H7 (cell line): ENCODE results near the gene RPL38. TPM values are rescaled to one million over a fixed set of nuclear protein-coding genes. Genes with fewer than 3 reads are reported as not detected.

ENCODE experiments used
- DNase-seq: peaks from one replicate; pipeline ENCODE4 v3.0.0; 2012
- H3K27me3 ChIP-seq: 2 replicates; pipeline ENCODE4 v1.6.0; 2011; ENCODE audit warnings: mild to moderate bottlenecking, low read length; ENCODE audit not compliant: control insufficient read depth, insufficient read depth
- H3K36me3 ChIP-seq: replicated peaks from 2 replicates; pipeline ENCODE4 v1.5.1; 2011; ENCODE audit warnings: low read length; ENCODE audit not compliant: control insufficient read depth, insufficient read depth
- H3K4me3 ChIP-seq: 2 replicates; pipeline ENCODE4 v1.5.1; 2011; ENCODE audit warnings: low read depth, mild to moderate bottlenecking, control low read depth, low read length, moderate library complexity; ENCODE audit not compliant: insufficient read depth
- total RNA-seq: library from RNA; depleted of rRNA; stranded (reverse); fragments of >200 nt; shearing (Covaris generic); gene quantifications from 2 replicates; pipeline ENCODE4 v1.2.3, GENCODE V29; 2014

The RPL38 gene
- total RNA-seq, 1 experiment from 2014 or later, result 1,534 TPM

- H3K27me3 ChIP-seq, result no peaks in the 10 kb centered on the region
- H3K4me3 ChIP-seq, result no peak overlapping the region
- DNase-seq, result no peak
- H3K36me3 ChIP-seq, result no peaks in the 10 kb centered on the region; the same call in 1 of the 2 replicates
These were observed 17.7 kb downstream of the RPL38 start for GRCh38 chr17:74220946-74221818.

DNA sequence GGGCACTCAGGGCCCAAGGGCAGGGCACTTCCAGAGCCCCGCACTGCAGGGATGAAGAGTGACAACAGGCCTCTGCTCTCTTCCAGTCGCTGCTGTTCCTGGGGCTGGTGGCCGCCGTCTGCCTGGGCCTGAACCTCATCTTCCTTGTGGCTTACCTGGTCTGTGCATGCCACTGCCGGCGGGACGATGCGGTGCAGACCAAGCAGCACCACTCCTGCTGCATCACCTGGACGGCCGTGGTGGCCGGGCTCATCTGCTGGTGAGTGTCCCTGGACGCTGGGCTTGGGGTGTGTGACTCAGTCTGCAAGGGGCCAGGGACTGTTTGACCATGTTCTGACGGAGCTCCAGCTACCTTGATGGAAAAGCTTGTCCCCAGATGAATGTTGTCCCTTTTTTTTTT, 18.9 kb downstream of the RPL38 start:
- no peak for DNase-seq
- H3K36me3 ChIP-seq, result no peaks in the 10 kb centered on the region; the same call in 1 of the 2 replicates
- H3K4me3 ChIP-seq, result no peak overlapping the region
- H3K27me3 ChIP-seq, result no peaks in the 10 kb centered on the region

GRCh38 chr17:74223901-74224300, 20.4 kb downstream of the RPL38 start:
- Histone ChIP-seq H3K4me3 (no peak overlapping the region), H3K36me3 (no peaks in the 10 kb centered on the region; the same call in 1 of the 2 replicates), H3K27me3 (no peaks in the 10 kb centered on the region)
- no peak for DNase-seq

DNA sequence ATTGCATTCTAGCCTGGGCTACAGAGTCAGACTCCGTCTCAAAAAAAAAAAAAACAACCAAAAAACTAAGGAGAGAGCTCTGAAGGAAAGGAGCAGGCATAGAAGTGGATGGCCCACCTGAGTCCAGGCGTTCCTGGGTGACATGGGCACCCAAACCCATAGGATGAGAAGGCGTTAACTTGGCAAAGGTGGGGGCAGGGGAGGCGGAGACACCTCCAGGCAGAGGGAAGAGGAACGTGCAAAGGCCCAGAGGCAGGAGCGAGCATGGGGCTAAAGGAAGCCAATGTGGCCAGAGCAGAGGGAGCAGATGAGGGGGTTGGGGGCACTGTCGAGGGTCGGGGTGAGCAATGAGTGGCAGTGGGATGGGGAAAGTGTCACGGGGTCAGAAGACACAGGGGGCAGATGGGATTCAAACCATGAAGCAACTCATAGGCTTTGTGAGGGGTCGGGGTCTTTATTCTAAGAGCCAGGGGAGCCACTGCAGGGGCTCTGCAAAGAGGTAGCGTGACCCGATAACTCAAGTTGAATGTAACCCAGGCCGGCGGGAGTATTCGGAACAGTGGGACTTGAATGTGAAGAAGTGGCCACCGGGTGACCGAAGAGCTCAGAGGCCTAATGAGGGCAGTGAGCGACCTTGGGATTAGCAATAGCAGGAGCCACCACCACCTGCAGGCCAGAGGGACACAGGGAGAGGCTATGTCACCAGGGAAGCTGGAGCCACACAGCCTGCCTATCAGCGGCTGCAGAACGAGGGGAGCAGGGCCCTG, 21.7 kb downstream of the RPL38 start:
- H3K36me3 ChIP-seq, result no peaks in the 10 kb centered on the region; the same call in 1 of the 2 replicates
- H3K27me3 ChIP-seq, result no peaks in the 10 kb centered on the region
- no peak for DNase-seq
- no peak overlapping the region for H3K4me3 ChIP-seq

DNA sequence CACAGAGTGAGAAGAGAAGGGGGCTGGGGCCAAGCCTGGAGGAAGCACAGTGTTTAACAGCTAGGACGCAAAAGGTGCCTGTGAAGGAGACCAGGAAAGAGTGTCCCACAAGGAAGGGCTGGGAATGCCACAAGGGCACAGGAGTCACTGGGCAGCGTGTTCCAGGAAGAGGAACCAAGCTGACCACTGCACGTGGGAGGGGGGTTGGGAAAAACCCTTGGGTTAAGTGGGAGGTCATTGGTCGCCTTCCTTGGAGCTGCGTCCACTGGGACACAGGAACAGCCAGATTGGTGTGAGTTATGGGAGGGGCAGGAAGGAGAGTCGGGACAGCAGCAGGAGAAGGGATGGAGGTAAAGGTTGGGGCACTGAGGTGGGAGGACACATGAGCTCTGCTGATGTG, 22.8 kb downstream of the RPL38 start:
- no peak overlapping the region for H3K4me3 ChIP-seq
- no peak for DNase-seq
- H3K27me3 ChIP-seq, result no peaks in the 10 kb centered on the region
- H3K36me3 ChIP-seq, result no peaks in the 10 kb centered on the region; the same call in 1 of the 2 replicates

GRCh38 chr17:74227271-74228080, 24.0 kb downstream of the RPL38 start:
- Histone ChIP-seq H3K4me3 (no peak overlapping the region), H3K27me3 (no peaks in the 10 kb centered on the region), H3K36me3 (no peaks in the 10 kb centered on the region; the same call in 1 of the 2 replicates)
- no peak for DNase-seq

DNA sequence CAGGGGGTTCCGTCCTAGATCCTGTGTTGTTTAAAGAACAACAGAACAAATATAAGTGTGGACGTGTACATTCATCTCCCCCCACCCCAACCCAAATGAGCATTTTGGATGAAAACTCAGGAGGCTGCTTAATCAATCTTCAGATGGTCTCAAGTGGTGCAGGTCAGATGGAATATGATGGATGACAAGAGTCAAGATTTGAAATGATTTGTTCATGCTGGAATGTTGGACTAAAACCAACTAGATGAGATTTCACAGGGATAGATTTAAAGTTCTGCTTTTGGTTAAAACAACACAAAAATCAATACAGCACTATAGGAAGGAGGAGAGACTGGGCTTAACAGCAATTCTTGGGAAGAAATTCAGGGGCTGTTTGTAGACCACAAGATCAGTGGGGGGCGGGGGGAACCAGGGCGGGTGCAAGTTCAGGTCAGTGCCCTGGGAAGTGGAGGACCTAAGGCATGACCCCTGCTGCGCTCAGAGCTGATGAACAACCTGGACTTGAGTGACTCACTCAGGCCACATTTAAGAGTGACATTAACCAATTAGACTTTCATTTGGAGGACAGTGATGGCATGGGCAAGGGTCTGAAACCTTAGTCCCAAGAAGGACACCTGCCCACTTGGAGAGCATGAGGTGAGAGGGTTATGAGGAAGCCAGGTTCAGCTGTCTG, 25.0 kb downstream of the RPL38 start:
- H3K4me3 ChIP-seq, result no peak overlapping the region
- no peak for DNase-seq
- no peaks in the 10 kb centered on the region for H3K27me3 ChIP-seq
- H3K36me3 ChIP-seq, result no peaks in the 10 kb centered on the region; the same call in 1 of the 2 replicates

GRCh38 chr17:74230896-74231295, 27.4 kb downstream of the RPL38 start:
- no peaks in the 10 kb centered on the region for H3K27me3 ChIP-seq
- no peak for DNase-seq
- no peak overlapping the region for H3K4me3 ChIP-seq
- no peaks in the 10 kb centered on the region; the same call in 1 of the 2 replicates for H3K36me3 ChIP-seq

DNA sequence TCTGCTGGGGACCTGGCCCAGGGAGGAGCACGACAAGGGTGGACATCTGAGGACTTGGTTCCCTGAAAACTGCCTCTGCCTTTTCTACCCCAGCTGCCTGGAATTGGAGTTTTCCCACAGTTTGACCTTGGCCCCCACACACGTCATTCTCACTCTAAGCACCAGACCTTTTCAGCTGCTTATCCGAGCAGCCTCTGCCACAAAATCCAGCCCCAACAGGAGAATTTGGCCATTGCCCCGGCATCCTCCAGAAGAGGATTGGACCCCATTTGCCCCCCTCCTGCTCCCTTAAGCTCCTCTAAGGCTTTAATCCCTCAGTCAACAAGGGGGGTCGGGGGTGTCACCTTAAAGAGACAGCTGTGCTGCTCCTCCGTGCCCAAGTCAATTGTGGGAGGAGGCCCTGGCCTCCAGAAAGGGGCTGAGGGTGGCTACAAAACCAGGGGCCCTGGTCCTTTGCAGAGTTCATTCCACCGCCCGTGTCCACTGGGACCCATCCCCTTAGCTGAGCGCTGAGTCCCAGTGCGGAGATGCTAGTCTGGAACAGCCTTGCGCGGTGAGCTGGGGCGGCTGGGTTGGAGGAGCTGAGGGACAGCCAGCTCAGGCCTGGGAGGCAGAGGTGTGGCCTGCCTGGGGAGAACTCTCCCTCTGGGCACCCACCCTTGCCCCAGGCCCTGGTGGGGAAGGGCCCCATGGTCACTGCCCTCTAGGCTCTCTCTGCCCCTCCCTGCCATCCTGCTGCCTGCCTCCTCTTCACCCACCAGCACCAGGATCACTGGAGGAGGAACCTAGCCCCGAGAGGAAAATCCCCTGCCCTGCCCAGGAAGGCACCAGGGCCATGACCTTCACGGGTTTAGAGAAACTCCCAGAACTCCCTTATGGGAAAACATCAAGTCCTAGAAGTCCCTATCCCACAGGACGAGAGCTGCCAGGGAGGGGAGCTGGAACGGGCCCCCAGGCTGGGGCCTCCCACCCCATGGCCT, 28.7 kb downstream of the RPL38 start:
- no peaks in the 10 kb centered on the region for H3K27me3 ChIP-seq
- H3K4me3 ChIP-seq, result no peak overlapping the region
- no peaks in the 10 kb centered on the region for H3K36me3 ChIP-seq
- no peak for DNase-seq

DNA sequence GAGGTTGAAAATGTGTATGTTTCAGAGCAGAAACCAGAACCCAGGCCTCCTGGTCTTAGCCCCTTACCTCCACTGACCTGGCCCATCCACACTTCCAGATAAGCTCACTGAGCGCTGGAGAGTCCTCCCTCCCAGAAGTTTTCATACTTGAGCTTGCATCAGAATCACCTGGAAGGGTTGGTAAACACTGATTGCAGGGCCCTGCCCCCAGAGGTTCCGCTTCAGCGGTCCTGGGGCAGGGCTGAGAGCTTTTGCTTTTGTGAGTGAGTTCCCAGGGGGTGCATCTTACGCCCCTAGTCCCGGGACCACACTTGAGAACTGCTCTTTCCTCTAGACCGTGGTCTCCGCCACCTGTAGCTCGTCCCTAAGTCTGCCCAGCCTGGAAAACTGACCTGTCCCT, 30.5 kb downstream of the RPL38 start:
- no peak for DNase-seq
- Histone ChIP-seq H3K27me3 (no peaks in the 10 kb centered on the region), H3K4me3 (no peak overlapping the region), H3K36me3 (no peaks in the 10 kb centered on the region)

GRCh38 chr17:74234486-74234885, 31.0 kb downstream of the RPL38 start:
- no peak for DNase-seq
- Histone ChIP-seq H3K36me3 (no peaks in the 10 kb centered on the region), H3K4me3 (no peak overlapping the region)

DNA sequence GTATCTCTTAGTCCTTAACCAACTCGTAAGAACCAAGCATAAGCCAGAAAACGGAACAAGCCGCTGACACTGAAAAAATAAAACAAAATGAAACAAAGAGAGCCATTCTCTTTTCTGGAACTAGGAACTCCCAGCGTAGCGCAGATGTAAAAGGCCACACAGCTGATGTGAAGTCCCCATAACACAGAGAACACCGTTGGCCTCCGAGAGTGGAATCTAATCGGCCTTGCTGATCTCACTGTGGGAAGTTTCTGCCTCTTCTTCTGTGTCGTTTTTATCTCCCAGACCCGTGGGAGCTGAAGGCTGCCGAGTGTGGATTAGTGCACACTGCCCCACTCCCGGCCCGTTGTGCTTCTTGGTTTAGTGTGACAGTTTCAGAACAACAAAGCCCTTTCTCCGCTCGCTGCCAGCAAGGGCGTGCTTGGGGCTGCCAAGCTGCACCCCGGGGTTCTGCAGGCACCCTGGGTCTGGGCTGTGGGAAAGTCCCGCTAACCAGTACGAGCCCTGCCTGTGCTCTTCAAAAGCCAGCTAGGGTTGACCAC, 31.6 kb downstream of the RPL38 start:
- no peaks in the 10 kb centered on the region for H3K36me3 ChIP-seq
- no peak for DNase-seq
- H3K27me3 ChIP-seq, result no peaks in the 10 kb centered on the region
- H3K4me3 ChIP-seq, result no peak overlapping the region

More at GRCh38 chr17:74234486-74234885, 31.0 kb downstream of the RPL38 start:
- no peaks in the 10 kb centered on the region for H3K27me3 ChIP-seq

GRCh38 chr17:74235911-74236371, 32.5 kb downstream of the RPL38 start:
- no peak for DNase-seq
- Histone ChIP-seq H3K27me3 (no peaks in the 10 kb centered on the region), H3K36me3 (no peaks in the 10 kb centered on the region), H3K4me3 (no peak overlapping the region)
